Activated CD4-positive, alpha-beta memory T cell treated with anti-CD3 and anti-CD28 coated beads for 36 hours (primary cell): Measurements from ENCODE around the gene PARD3B. TPM values are rescaled to one million over a fixed set of nuclear protein-coding genes. Genes with fewer than 3 reads are reported as not detected.

Source experiments
- CTCF ChIA-PET: fragments of 350-600 bp; sonication (Branson Sonifier 250); formaldehyde crosslinking; loops from one replicate; lab custom pipeline; 2021; ENCODE audit warnings: antibody characterized with exemption, inconsistent platforms; lab: Charles Lee
- POLR2A ChIA-PET: fragments of 350-600 bp; sonication (Branson Sonifier 250); formaldehyde crosslinking; loops from one replicate; lab custom pipeline; 2021; ENCODE audit warnings: antibody characterized with exemption; lab: Charles Lee
- DNase-seq: peaks from one replicate; pipeline ENCODE4 v3.0.0-alpha.2; 2020
- H3K27ac Mint-ChIP-seq: one replicate; pipeline ENCODE4 v1.8.0; 2021; ENCODE audit warnings: mixed read lengths
- H3K27me3 Mint-ChIP-seq: one replicate; pipeline ENCODE4 v1.8.0; 2021; ENCODE audit warnings: mixed read lengths
- H3K36me3 Mint-ChIP-seq: one replicate; pipeline ENCODE4 v1.8.0; 2021; ENCODE audit warnings: mixed read lengths
- H3K4me1 Mint-ChIP-seq: one replicate; pipeline ENCODE4 v1.8.0; 2021; ENCODE audit warnings: low read depth, mixed read lengths
- H3K4me3 Mint-ChIP-seq: one replicate; pipeline ENCODE4 v1.8.0; 2021; ENCODE audit warnings: mild to moderate bottlenecking, mixed read lengths
- H3K9me3 Mint-ChIP-seq: one replicate; pipeline ENCODE4 v1.8.0; 2021; ENCODE audit warnings: mixed read lengths
- intact Hi-C: fragments of 100-400 bp; cut with micrococcal nuclease; formaldehyde crosslinking; loops from one replicate; pipeline ENCODE4 v1.15.1; 2023
- total RNA-seq, 2 experiments: library from RNA; stranded (reverse); gene quantifications; one replicate each; pipeline ENCODE4 v1.2.3, GENCODE V29; 2021

The PARD3B gene
- total RNA-seq, 2 experiments from 2014 or later, result 0.07 to 0.70 TPM

DNA sequence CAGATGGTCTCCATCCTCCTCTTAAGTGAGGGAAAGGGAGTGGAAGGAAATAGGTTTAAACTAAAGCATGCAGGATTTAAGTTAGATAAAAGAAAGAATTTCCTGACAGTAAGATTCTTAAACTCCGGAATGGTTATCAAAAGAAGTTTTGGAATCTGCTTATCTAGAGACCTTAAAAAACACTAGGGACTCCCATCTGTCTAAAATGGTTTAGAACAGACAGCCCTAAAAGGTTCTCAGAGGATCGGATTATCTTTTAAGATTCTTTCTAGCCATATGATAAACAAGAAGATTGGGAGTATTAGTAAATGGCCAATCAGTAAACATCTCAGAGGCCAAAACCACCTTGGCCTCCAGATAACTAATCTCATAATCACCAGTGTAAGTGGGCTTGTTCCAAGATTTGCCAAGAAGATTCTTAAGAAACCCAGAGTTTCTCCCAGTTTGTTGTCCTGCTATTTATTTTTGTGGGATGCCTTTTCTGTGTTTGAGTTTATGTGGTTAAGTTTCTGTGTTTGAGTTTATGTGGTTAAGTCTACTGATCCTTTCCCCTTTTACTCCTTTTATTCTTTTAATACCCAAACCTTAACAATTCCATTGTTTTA, 822.2 kb downstream of the PARD3B start:
- intact Hi-C loops, result no loop called here
- Mint-ChIP-seq H3K4me3 (no peak overlapping the region), H3K27ac (no peak overlapping the region), H3K27me3 (no peaks in the 10 kb centered on the region), H3K9me3 (no peaks in the 10 kb centered on the region), H3K4me1 (peaks cover 3% of the 10 kb centered on the region), H3K36me3 (no peaks in the 10 kb centered on the region)
- DNase-seq, result no peak
- POLR2A ChIA-PET, result no interaction called here
- CTCF ChIA-PET, result no interaction called here

- Mint-ChIP-seq H3K9me3 (no peaks in the 10 kb centered on the region), H3K27ac (no peak overlapping the region), H3K36me3 (no peaks in the 10 kb centered on the region), H3K4me1 (peaks cover 3% of the 10 kb centered on the region), H3K27me3 (no peaks in the 10 kb centered on the region), H3K4me3 (no peak overlapping the region)
- intact Hi-C loops, result loop anchor here (5.0 kb wide), 1 partner anchor 312 kb away; the partner anchor contains the start of gene NRP2
- no peak for DNase-seq
- ChIA-PET CTCF (no interaction called here), POLR2A (no interaction called here)
Observed at GRCh38 chr2:205369813-205370212, 824.5 kb downstream of the PARD3B start.

GRCh38 chr2:205370726-205371125, 825.5 kb downstream of the PARD3B start:
- Mint-ChIP-seq H3K27ac (no peak overlapping the region), H3K4me3 (no peak overlapping the region), H3K36me3 (no peaks in the 10 kb centered on the region), H3K4me1 (peaks cover 3% of the 10 kb centered on the region), H3K9me3 (no peaks in the 10 kb centered on the region), H3K27me3 (no peaks in the 10 kb centered on the region)
- ChIA-PET CTCF (no interaction called here), POLR2A (no interaction called here)
- intact Hi-C loops, result loop anchor here (5.0 kb wide), 1 partner anchor 312 kb away; the partner anchor contains the start of gene NRP2
- no peak for DNase-seq

DNA sequence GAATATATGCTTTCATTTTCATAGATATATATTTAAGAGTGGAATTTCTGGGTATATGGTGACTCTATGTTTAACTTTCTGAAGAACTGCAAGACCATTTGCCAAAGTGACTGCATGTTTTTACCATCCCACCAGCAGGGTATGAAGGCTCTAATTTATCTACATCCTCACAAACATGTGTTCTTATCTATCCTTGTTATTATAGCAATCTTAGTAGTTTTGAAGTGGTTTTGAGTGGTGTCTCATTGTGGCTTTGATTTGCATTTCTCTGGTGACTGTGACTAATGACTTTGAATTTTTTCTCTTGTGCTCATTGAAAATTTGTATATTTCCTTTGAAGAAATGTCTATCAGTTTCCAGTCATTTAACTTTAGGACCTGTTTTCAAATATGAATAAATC, 826.9 kb downstream of the PARD3B start:
- POLR2A ChIA-PET, result no interaction called here
- no peak overlapping the region for H3K4me3 Mint-ChIP-seq
- H3K4me1 Mint-ChIP-seq, result peaks cover 11% of the 10 kb centered on the region
- no peaks in the 10 kb centered on the region for H3K36me3 Mint-ChIP-seq
- no peak overlapping the region for H3K27ac Mint-ChIP-seq
- intact Hi-C loops, result loop anchor here (5.0 kb wide), 1 partner anchor 310 kb away; the partner anchor contains the start of gene NRP2
- H3K9me3 Mint-ChIP-seq, result no peaks in the 10 kb centered on the region
- DNase-seq, result no peak
- CTCF ChIA-PET, result no interaction called here
- H3K27me3 Mint-ChIP-seq, result no peaks in the 10 kb centered on the region

- no peak overlapping the region for H3K27ac Mint-ChIP-seq
- H3K36me3 Mint-ChIP-seq, result no peaks in the 10 kb centered on the region
- H3K27me3 Mint-ChIP-seq, result no peaks in the 10 kb centered on the region
- ChIA-PET CTCF (no interaction called here), POLR2A (no interaction called here)
- H3K4me1 Mint-ChIP-seq, result peaks cover 14% of the 10 kb centered on the region
- H3K9me3 Mint-ChIP-seq, result no peaks in the 10 kb centered on the region
- no peak overlapping the region for H3K4me3 Mint-ChIP-seq
- DNase-seq, result no peak
- intact Hi-C loops, result no loop called here
Observed at GRCh38 chr2:205375461-205376448, 830.5 kb downstream of the PARD3B start.

DNA sequence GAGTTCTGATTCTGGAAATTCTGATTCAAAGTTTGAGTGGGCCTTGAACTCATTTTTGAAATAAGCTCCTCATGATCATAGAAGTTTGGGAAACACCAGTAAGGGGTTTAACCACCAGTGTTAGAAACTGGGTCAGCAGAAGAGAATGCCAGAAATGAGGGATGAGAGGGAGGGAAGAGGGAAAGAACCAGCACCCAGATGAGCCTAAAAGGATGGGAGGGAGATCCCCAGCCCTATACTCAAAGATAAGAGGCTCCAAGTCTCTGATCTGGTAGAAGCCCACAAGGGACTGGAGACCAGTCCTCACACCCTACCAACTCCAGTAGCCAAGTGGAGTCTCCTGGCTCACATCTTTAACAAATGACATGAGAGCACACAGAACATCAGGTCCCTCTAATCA, 832.0 kb downstream of the PARD3B start:
- H3K9me3 Mint-ChIP-seq, result no peaks in the 10 kb centered on the region
- H3K4me1 Mint-ChIP-seq, result peaks cover 11% of the 10 kb centered on the region
- ChIA-PET CTCF (no interaction called here), POLR2A (interaction anchor here (0.5 kb wide), 1 partner anchor 654 kb away, joined by 5 read pairs; no protein-coding TSS in a partner anchor)
- H3K4me3 Mint-ChIP-seq, result no peak overlapping the region
- no peaks in the 10 kb centered on the region for H3K36me3 Mint-ChIP-seq
- H3K27ac Mint-ChIP-seq, result no peak overlapping the region
- no peak for DNase-seq
- intact Hi-C loops, result no loop called here
- peaks cover 1% of the 10 kb centered on the region for H3K27me3 Mint-ChIP-seq

DNA sequence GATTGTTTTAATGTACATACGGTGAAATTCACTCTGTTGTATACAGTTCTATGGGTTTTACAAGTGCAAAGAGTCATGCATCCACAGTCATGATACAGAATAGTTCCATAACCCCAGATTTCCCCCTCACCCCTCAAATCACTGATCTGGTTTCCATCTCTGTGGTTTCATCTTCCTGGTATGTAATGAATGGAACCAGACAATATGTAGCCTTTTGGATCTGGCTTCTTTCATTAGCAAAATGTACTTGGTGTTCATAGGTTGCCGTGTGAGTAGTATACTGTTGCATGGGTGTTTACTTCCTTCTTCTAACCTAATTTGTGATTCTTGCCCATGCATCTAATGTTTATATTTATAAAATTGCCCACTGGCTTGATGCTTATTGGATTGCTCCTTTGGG, 838.3 kb downstream of the PARD3B start:
- POLR2A ChIA-PET, result no interaction called here
- CTCF ChIA-PET, result no interaction called here
- no peak overlapping the region for H3K27ac Mint-ChIP-seq

GRCh38 chr2:205386109-205386508, 840.8 kb downstream of the PARD3B start:
- H3K27ac Mint-ChIP-seq, result no peak overlapping the region
- POLR2A ChIA-PET, result no interaction called here
- no peaks in the 10 kb centered on the region for H3K36me3 Mint-ChIP-seq
- peaks cover 1% of the 10 kb centered on the region for H3K27me3 Mint-ChIP-seq
- CTCF ChIA-PET, result interaction anchor here (1.6 kb wide), 1 partner anchor 16 kb away, joined by 3 read pairs; no protein-coding TSS in a partner anchor
- DNase-seq, result no peak
- no peaks in the 10 kb centered on the region for H3K9me3 Mint-ChIP-seq
- H3K4me1 Mint-ChIP-seq, result no peaks in the 10 kb centered on the region
- intact Hi-C loops, result no loop called here
- H3K4me3 Mint-ChIP-seq, result no peak overlapping the region

More for the DNA sequence above, 838.3 kb downstream of the PARD3B start:
- H3K4me1 Mint-ChIP-seq, result no peaks in the 10 kb centered on the region
- no peak for DNase-seq
- peaks cover 1% of the 10 kb centered on the region for H3K27me3 Mint-ChIP-seq
- intact Hi-C loops, result no loop called here
- H3K4me3 Mint-ChIP-seq, result no peak overlapping the region
- no peaks in the 10 kb centered on the region for H3K9me3 Mint-ChIP-seq
- H3K36me3 Mint-ChIP-seq, result no peaks in the 10 kb centered on the region

DNA sequence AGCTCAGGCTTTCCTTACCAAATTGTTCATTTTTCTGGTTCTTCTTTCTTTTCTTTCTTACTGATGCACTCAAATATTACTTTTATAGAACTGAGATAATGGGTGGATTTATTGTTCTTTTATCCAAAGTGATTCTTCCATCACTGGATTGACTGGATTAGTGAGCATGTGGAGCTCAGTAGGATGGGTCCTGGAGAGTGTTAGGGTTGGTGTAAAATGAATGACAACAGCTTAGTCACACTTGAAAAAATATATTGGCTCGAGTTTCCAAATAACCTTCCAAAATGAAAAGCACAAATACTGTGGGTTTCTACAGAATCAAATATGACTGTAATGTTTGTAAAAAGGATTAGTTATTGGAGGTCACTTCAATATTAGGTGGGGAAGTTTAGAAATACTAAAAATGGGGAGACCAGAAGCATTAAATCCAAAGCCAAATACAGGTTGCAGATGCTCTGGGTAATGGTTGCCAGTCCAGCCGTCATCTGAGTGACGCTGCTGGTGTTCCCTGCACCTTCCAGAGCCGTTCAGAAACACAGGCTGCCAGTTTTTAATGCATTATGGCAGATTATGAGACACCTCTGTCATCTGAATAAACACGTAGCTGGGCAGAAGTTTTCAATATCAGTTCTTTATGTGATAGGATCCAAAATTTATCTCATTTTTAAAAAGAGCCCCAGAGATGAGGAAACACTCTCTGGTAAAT, 842.2 kb downstream of the PARD3B start:
- H3K36me3 Mint-ChIP-seq, result no peaks in the 10 kb centered on the region
- no peak for DNase-seq
- intact Hi-C loops, result no loop called here
- no peak overlapping the region for H3K27ac Mint-ChIP-seq
- no peak overlapping the region for H3K4me3 Mint-ChIP-seq
- H3K27me3 Mint-ChIP-seq, result no peaks in the 10 kb centered on the region
- CTCF ChIA-PET, result interaction anchor here (1.6 kb wide), 1 partner anchor 14 kb away, joined by 3 read pairs; no protein-coding TSS in a partner anchor
- H3K4me1 Mint-ChIP-seq, result no peaks in the 10 kb centered on the region
- no peaks in the 10 kb centered on the region for H3K9me3 Mint-ChIP-seq
- POLR2A ChIA-PET, result no interaction called here

GRCh38 chr2:205390866-205391265, 845.6 kb downstream of the PARD3B start:
- intact Hi-C loops, result no loop called here
- DNase-seq, result no peak
- no peaks in the 10 kb centered on the region for H3K27me3 Mint-ChIP-seq
- CTCF ChIA-PET, result interaction anchor here (1.0 kb wide), 1 partner anchor 10 kb away, joined by 3 read pairs; no protein-coding TSS in a partner anchor
- H3K9me3 Mint-ChIP-seq, result no peaks in the 10 kb centered on the region
- POLR2A ChIA-PET, result no interaction called here
- H3K4me1 Mint-ChIP-seq, result no peaks in the 10 kb centered on the region
- no peak overlapping the region for H3K27ac Mint-ChIP-seq
- no peaks in the 10 kb centered on the region for H3K36me3 Mint-ChIP-seq
- H3K4me3 Mint-ChIP-seq, result no peak overlapping the region

DNA sequence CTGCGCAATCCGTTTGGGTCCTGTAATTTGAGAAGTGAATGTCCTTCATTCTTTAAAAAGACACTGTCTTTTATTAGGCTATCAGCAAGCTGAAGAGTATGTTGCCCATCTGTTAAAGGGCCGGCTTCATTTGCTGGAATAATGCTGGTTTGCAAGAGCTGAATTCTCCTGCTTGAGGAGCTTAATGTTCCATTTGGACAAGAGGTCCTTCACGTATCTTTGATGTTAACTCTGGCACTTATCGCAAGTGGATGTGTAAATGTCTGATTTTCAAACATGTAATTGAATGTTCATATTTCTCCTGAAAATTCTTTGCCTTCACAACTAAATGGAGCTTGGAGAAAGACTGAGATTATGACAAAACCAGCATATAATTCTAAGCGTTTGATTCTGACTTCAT, 856.2 kb downstream of the PARD3B start:
- H3K27me3 Mint-ChIP-seq, result no peaks in the 10 kb centered on the region
- POLR2A ChIA-PET, result no interaction called here
- intact Hi-C loops, result no loop called here
- DNase-seq, result no peak
- no peak overlapping the region for H3K4me3 Mint-ChIP-seq
- CTCF ChIA-PET, result interaction anchor here (0.9 to 1.4 kb wide), 2 partner anchors 11 to 14 kb away, joined by 3 read pairs; no protein-coding TSS in a partner anchor
- no peaks in the 10 kb centered on the region for H3K9me3 Mint-ChIP-seq
- no peaks in the 10 kb centered on the region for H3K36me3 Mint-ChIP-seq
- H3K27ac Mint-ChIP-seq, result no peak overlapping the region
- no peaks in the 10 kb centered on the region for H3K4me1 Mint-ChIP-seq

- H3K9me3 Mint-ChIP-seq, result no peaks in the 10 kb centered on the region
- no peak for DNase-seq
- CTCF ChIA-PET, result interaction anchor here (0.9 to 1.4 kb wide), 2 partner anchors 11 to 15 kb away, joined by 3 read pairs; no protein-coding TSS in a partner anchor
Observed at GRCh38 chr2:205402011-205402410, 856.7 kb downstream of the PARD3B start.

More at GRCh38 chr2:205402011-205402410, 856.7 kb downstream of the PARD3B start:
- H3K27ac Mint-ChIP-seq, result no peak overlapping the region
- H3K27me3 Mint-ChIP-seq, result no peaks in the 10 kb centered on the region
- H3K4me3 Mint-ChIP-seq, result no peak overlapping the region
- H3K4me1 Mint-ChIP-seq, result no peaks in the 10 kb centered on the region
- no peaks in the 10 kb centered on the region for H3K36me3 Mint-ChIP-seq
- intact Hi-C loops, result no loop called here
- POLR2A ChIA-PET, result no interaction called here
